WERI-Rb-1 (cell line): ENCODE results near the gene TMC6.

Experiments
- DNase-seq: peaks from one replicate; pipeline ENCODE4 v3.0.0-alpha.2; 2020
- H3K27ac ChIP-seq: fragments of 250-450 bp; sonication (Bioruptor Pico); 2 replicates; pipeline ENCODE4 v1.5.1; 2020; ENCODE audit warnings: mild to moderate bottlenecking, moderate library complexity
- H3K27me3 ChIP-seq: fragments of 250-450 bp; sonication (Bioruptor Pico); 2 replicates; pipeline ENCODE4 v1.5.1; 2021; ENCODE audit warnings: mild to moderate bottlenecking, low read depth, moderate library complexity; ENCODE audit not compliant: insufficient read depth, severe bottlenecking
- H3K36me3 ChIP-seq: fragments of 250-450 bp; sonication (Bioruptor Pico); 2 replicates; pipeline ENCODE4 v1.5.1; 2020; ENCODE audit warnings: mild to moderate bottlenecking, moderate library complexity
- H3K4me3 ChIP-seq: 2 replicates; pipeline ENCODE4 v1.5.1; 2011; ENCODE audit warnings: low read depth, mild to moderate bottlenecking, control low read depth, low read length
- H3K9me3 ChIP-seq: fragments of 250-450 bp; sonication (Bioruptor Pico); 2 replicates; pipeline ENCODE4 v1.5.1; 2021; ENCODE audit warnings: mild to moderate bottlenecking, moderate library complexity; ENCODE audit not compliant: severe bottlenecking
- CTCF ChIP-seq: IDR thresholded peaks from 2 replicates; pipeline ENCODE4 v1.5.1; 2011; ENCODE audit warnings: low read depth, mild to moderate bottlenecking, control low read depth, inconsistent platforms, low read length

TMC6 gene

GRCh38 chr17:78168242-78168902, 39.8 kb upstream of the TMC6 start, which contains the start of gene SYNGR2:
Gene SYNGR2 (plus strand): TSS chr17:78168581. CDS start chr17:78168617, 36 bp downstream.
- no peak for TF ChIP-seq CTCF
- DNase-seq, result peak; percentile 93

GRCh38 chr17:78166416-78166815, 37.9 kb upstream of the TMC6 start:
- Histone ChIP-seq H3K27ac (no peak overlapping the region), H3K4me3 (no peak overlapping the region), H3K9me3 (no peaks in the 10 kb centered on the region), H3K27me3 (no peaks in the 10 kb centered on the region), H3K36me3 (peaks cover 9% of the 10 kb centered on the region)
- DNase-seq, result peak; percentile 52
- TF ChIP-seq CTCF, result no peak

More at GRCh38 chr17:78168242-78168902, 39.8 kb upstream of the TMC6 start, which contains the start of gene SYNGR2:
- Histone ChIP-seq H3K27ac (peak within 1 kb of the TSS; percentile 68), H3K36me3 (peaks cover 29% of the 10 kb centered on the region), H3K9me3 (no peaks in the 10 kb centered on the region), H3K4me3 (peak within 1 kb of the TSS; percentile 82), H3K27me3 (no peaks in the 10 kb centered on the region)

GRCh38 chr17:78164748-78165607, 36.4 kb upstream of the TMC6 start:
- Histone ChIP-seq H3K4me3 (no peak overlapping the region), H3K27me3 (no peaks in the 10 kb centered on the region), H3K27ac (no peak overlapping the region), H3K36me3 (no peaks in the 10 kb centered on the region), H3K9me3 (no peaks in the 10 kb centered on the region)
- DNase-seq, result no peak
- no peak for TF ChIP-seq CTCF

GRCh38 chr17:78163881-78164747, 35.6 kb upstream of the TMC6 start:
- Histone ChIP-seq H3K27me3 (no peaks in the 10 kb centered on the region), H3K27ac (no peak overlapping the region), H3K36me3 (no peaks in the 10 kb centered on the region), H3K9me3 (no peaks in the 10 kb centered on the region), H3K4me3 (no peak overlapping the region)
- no peak for TF ChIP-seq CTCF
- DNase-seq, result no peak

- Histone ChIP-seq H3K27me3 (no peaks in the 10 kb centered on the region), H3K36me3 (no peaks in the 10 kb centered on the region), H3K27ac (no peak overlapping the region), H3K9me3 (no peaks in the 10 kb centered on the region), H3K4me3 (no peak overlapping the region)
- no peak for TF ChIP-seq CTCF
- no peak for DNase-seq
Measured at GRCh38 chr17:78159575-78160158, 31.1 kb upstream of the TMC6 start.
